ENCODE measurements around the gene UBR1.

UBR1 gene

DNA sequence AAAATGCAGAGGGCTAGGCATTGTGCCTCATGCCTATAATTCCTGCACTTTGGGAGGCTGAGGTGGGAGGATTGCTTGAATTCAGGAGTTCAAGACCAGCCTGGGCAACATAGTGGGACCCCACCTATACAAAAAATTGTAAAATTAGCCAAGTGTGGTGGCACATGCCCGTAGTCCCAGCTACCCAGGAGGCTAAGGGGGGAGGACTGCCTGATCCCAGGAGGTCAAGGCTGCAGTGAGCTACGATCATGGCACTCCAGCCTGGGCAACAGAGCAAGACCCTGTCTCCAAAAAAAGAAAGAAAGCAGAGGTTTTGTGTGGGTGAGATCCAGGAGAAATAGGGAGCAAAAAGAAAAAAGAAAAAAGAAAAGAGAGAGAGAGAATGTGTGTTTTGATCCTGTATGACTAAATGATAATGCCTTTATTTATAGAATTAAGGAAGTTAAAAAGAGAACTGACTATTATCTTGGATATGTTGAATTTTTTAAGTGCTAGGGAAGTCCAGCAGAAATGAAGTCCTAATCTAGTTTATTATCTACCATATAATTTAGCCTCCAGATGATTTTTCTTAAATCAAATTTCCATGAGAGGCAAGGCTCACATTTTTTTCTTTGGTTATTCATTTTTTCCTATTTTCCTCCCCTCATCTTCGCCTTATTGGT is 190.1 kb downstream of the UBR1 start:
- TF ChIP-seq EGR1 (IDR thresholded peaks at IDR 0.05) (no peak), YY1 (IDR thresholded peaks at IDR 0.05; ENCODE audit: low read depth) (no peak), FOXM1 (IDR thresholded peaks at IDR 0.05; ENCODE audit: borderline replicate concordance, low read depth) (no peak), RAD21 (IDR thresholded peaks at IDR 0.05; ENCODE audit: low read depth) (no peak)
- TF ChIP-seq, protein P1, sequence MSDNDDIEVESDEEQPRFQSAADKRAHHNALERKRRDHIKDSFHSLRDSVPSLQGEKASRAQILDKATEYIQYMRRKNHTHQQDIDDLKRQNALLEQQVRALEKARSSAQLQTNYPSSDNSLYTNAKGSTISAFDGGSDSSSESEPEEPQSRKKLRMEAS (IDR thresholded peaks at IDR 0.05): no peak

DNA sequence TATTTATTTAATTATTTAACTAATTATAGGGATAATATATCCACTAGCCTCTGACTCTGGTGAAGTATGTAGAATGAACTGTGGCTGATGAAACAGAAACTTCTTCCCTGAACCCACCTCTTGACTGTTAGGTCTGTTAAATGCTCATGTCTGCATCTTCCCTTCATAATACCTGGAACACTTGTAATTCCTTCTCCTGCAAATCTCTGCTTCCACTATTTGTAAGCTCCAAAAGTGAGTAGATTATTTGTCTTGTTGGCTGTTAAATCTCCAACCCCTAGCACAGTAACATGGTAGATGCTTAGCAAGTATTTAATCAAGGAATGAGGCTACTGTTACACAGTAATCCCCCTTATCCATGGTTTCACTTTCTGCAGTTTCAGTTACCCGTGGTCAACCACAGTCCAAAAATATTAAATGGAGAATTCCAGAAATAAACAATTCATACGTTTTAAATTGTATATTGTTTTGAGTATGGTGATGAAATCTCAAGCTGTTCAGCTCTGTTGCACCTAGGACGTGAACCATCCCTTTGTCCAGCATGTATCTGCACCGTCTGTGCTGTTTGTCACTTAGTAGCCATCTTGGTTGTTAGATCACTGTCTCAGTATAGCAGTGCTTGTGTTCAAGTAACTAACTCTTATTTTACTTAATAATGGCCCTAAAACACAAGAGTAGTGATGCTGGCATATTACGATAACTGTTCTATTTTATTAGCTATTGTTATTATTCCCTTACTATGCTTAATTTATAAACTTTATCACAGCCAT is 190.9 kb downstream of the UBR1 start:
- TF ChIP-seq NFIC (IDR thresholded peaks at IDR 0.05) (no peak), CREB1 (IDR thresholded peaks at IDR 0.05; ENCODE audit: low read depth) (no peak), RAD21 (IDR thresholded peaks at IDR 0.05; ENCODE audit: low read depth) (no peak), TCF12 (IDR thresholded peaks at IDR 0.05; ENCODE audit: low read depth) (no peak), YY1 (IDR thresholded peaks at IDR 0.05; ENCODE audit: low read depth) (no peak), ZBTB7A (IDR thresholded peaks at IDR 0.05; ENCODE audit: low read depth) (no peak)
- TF ChIP-seq, protein P1 (IDR thresholded peaks at IDR 0.05): no peak
- TF ChIP-seq, protein P2, sequence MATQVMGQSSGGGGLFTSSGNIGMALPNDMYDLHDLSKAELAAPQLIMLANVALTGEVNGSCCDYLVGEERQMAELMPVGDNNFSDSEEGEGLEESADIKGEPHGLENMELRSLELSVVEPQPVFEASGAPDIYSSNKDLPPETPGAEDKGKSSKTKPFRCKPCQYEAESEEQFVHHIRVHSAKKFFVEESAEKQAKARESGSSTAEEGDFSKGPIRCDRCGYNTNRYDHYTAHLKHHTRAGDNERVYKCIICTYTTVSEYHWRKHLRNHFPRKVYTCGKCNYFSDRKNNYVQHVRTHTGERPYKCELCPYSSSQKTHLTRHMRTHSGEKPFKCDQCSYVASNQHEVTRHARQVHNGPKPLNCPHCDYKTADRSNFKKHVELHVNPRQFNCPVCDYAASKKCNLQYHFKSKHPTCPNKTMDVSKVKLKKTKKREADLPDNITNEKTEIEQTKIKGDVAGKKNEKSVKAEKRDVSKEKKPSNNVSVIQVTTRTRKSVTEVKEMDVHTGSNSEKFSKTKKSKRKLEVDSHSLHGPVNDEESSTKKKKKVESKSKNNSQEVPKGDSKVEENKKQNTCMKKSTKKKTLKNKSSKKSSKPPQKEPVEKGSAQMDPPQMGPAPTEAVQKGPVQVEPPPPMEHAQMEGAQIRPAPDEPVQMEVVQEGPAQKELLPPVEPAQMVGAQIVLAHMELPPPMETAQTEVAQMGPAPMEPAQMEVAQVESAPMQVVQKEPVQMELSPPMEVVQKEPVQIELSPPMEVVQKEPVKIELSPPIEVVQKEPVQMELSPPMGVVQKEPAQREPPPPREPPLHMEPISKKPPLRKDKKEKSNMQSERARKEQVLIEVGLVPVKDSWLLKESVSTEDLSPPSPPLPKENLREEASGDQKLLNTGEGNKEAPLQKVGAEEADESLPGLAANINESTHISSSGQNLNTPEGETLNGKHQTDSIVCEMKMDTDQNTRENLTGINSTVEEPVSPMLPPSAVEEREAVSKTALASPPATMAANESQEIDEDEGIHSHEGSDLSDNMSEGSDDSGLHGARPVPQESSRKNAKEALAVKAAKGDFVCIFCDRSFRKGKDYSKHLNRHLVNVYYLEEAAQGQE (IDR thresholded peaks at IDR 0.05; ENCODE audit: low read depth): no peak
- TF ChIP-seq, protein P3, sequence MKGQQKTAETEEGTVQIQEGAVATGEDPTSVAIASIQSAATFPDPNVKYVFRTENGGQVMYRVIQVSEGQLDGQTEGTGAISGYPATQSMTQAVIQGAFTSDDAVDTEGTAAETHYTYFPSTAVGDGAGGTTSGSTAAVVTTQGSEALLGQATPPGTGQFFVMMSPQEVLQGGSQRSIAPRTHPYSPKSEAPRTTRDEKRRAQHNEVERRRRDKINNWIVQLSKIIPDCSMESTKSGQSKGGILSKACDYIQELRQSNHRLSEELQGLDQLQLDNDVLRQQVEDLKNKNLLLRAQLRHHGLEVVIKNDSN (IDR thresholded peaks at IDR 0.05): no peak

DNA sequence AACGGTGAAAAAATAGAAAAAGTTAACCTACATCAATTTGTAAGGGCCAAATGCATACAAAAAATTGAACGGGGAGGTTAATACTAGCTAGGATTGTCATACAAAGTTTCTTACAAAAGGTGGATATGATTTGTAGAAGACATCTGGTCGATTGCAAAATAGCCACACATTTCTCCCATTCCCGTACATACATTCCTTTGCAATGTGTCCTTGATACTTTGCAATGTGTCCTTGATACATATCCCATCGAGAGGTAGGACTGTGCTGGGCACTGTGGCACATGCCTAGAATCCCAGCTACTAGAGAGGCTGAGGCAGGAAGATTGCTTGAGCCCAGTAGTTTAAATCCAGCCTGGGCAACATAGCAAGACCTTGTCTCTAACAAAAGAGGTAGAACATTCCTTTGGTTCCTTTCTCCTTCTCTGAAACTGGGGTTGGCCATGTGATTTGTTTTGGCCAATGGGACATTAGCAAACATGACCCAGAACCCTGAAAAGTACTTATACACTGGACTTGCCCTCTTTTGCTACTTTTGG is 194.7 kb downstream of the UBR1 start:
- TF ChIP-seq, protein P3 (IDR thresholded peaks at IDR 0.05): peak; percentile 46
- no peak for TF ChIP-seq TCF12 (IDR thresholded peaks at IDR 0.05; ENCODE audit: low read depth)

DNA sequence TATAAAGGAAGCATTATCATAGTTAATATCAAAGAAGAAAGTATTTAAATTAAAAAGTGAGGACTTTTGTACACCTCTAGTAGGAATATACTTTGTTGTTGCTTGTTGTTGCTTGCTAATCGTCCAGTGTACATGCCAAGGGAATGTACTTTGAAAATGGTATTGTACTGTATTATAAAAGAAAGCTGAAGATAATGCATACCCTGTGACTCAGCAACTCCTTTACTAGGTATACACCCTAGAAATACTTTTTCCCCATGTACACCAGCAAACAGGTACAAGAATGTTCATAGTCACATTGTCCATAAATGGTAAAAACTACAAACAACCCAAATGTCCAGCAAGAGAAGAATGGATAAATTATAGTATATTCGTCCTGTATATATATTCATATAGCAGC is 197.3 kb downstream of the UBR1 start:
- TF ChIP-seq CREB1 (IDR thresholded peaks at IDR 0.05; ENCODE audit: low read depth) (no peak), FOXM1 (IDR thresholded peaks at IDR 0.05; ENCODE audit: borderline replicate concordance, low read depth) (no peak), EGR1 (IDR thresholded peaks at IDR 0.05) (no peak)
- TF ChIP-seq, protein P1 (IDR thresholded peaks at IDR 0.05): no peak

DNA sequence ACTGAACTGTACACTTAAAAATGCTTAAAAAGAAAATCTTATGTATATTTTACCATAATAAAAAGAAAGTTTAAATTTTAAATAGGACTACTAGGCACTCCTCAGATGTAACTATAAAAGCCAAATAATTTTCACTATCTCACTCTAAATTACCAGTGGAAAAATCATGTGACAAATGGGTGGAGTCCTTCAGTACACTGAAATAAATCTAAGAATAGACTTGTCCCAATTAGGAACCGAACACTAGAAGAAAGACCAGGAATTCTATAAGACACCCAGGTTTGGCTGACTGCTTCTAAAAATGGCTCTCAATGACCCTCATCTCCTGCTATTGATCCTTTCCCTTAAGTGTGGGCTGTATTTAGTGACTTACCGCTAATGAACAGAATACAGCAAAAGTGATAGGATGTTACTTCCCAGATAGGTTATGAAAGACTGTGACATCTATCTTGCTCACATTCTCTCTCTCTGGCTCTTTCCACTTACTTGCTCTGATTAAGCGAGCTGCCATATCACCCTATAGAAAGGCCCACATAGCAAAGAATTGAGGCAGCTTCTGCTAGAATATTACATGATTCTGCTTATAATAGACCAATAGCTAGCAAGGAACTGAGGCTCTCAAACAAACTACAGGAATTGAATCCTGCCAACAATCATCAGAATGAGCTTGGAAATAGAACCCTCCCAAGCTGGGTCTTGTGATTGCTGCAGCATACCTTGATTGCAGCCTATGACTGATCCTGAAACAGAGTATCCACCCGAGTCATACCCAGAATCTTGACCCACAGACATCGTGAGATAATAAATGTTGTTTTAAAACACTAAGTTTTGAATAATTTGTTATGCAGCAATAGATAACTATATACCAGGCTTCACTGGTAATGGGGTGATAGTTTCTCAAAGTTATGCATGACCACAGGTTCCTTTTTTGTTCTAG is 202.2 kb downstream of the UBR1 start:
- TF ChIP-seq YY1 (IDR thresholded peaks at IDR 0.05; ENCODE audit: low read depth) (no peak), NFIC (IDR thresholded peaks at IDR 0.05) (no peak), FOXM1 (IDR thresholded peaks at IDR 0.05; ENCODE audit: borderline replicate concordance, low read depth) (no peak), TEAD4 (IDR thresholded peaks at IDR 0.05) (no peak), CREB1 (IDR thresholded peaks at IDR 0.05; ENCODE audit: low read depth) (no peak), TAF1 (IDR thresholded peaks at IDR 0.05; ENCODE audit: low read depth) (no peak), EP300 (IDR thresholded peaks at IDR 0.05; ENCODE audit: borderline replicate concordance) (no peak), RAD21 (IDR thresholded peaks at IDR 0.05; ENCODE audit: low read depth) (no peak), ZBTB7A (IDR thresholded peaks at IDR 0.05; ENCODE audit: low read depth) (no peak), TCF12 (IDR thresholded peaks at IDR 0.05; ENCODE audit: low read depth) (no peak), CEBPB (IDR thresholded peaks at IDR 0.05) (no peak), EGR1 (IDR thresholded peaks at IDR 0.05) (no peak)
- TF ChIP-seq, protein P2 (IDR thresholded peaks at IDR 0.05; ENCODE audit: low read depth): no peak
- TF ChIP-seq, protein P3 (IDR thresholded peaks at IDR 0.05): no peak
- TF ChIP-seq, protein P1 (IDR thresholded peaks at IDR 0.05): no peak

Data from Ishikawa (cell line).